HEK293 (cell line): ENCODE data around the gene TDRD9.

Experiments
- CTCF ChIA-PET: fragments of 350-600 bp; formaldehyde crosslinking; extraction: SDS; loops from one replicate; lab custom pipeline; 2021; ENCODE audit warnings: antibody characterized with exemption; lab: Yijun Ruan, JAX
- POLR2A ChIA-PET: fragments of 300-600 bp; formaldehyde crosslinking; extraction: SDS; loops from one replicate; lab custom pipeline; 2020; ENCODE audit warnings: antibody characterized with exemption, inconsistent platforms; lab: Yijun Ruan, JAX
- H3K27ac ChIP-seq: fragments of 200-500 bp; sonication (Bioruptor generic); 2 replicates; pipeline ENCODE4 v1.5.1; 2014; ENCODE audit warnings: low read depth, low read length, control low read depth, inconsistent platforms; ENCODE audit errors: extremely low read depth
- H3K36me3 ChIP-seq, 2 experiments: fragments of 200-500 bp in 1 of 2; sonication (Bioruptor generic) in 1 of 2; 1 replicate in 1 of 2; 2 replicates in 1 of 2; pipeline ENCODE4 v1.5.1; 2014 to 2017; ENCODE audit warnings: inconsistent platforms in 2 of 2, low read length in 2 of 2; ENCODE audit not compliant: control insufficient read depth in 2 of 2, insufficient read depth in 1 of 2
- H3K4me1 ChIP-seq: fragments of 200-500 bp; sonication (Bioruptor generic); 2 replicates; pipeline ENCODE4 v1.5.1; 2014; ENCODE audit warnings: mild to moderate bottlenecking, low read length, inconsistent platforms; ENCODE audit not compliant: control insufficient read depth, insufficient read depth
- H3K4me3 ChIP-seq: 2 replicates; pipeline ENCODE4 v1.5.1; 2011; ENCODE audit warnings: low read depth, mild to moderate bottlenecking, control low read depth, low read length, moderate library complexity
- H3K9me3 ChIP-seq: fragments of 200-500 bp; sonication (Bioruptor generic); 2 replicates; pipeline ENCODE4 v1.5.1; 2014; ENCODE audit warnings: low read depth, low read length, inconsistent platforms; ENCODE audit not compliant: control insufficient read depth, insufficient read depth
- BCL11A ChIP-seq: fragments of 450-650 bp; formaldehyde crosslinking; IDR thresholded peaks from 2 replicates; pipeline ENCODE4 v1.5.1; 2016; ENCODE audit warnings: low read depth, missing biosample characterization, missing genetic modification characterization
- SP2 ChIP-seq: fragments of 450-650 bp; formaldehyde crosslinking; IDR thresholded peaks from 2 replicates; pipeline ENCODE4 v1.5.1; 2016; ENCODE audit warnings: missing biosample characterization, missing genetic modification characterization
- ZBTB11 ChIP-seq: fragments of 450-650 bp; formaldehyde crosslinking; conservative IDR thresholded peaks from 2 replicates; pipeline ENCODE4 v1.5.1; 2016; ENCODE audit warnings: low read depth, missing biosample characterization, missing genetic modification characterization
- ZNF16 ChIP-seq: fragments of 450-650 bp; formaldehyde crosslinking; IDR thresholded peaks from 2 replicates; pipeline ENCODE4 v1.5.1; 2016; ENCODE audit warnings: low read depth, missing biosample characterization, missing genetic modification characterization
- ZNF175 ChIP-seq: fragments of 450-650 bp; formaldehyde crosslinking; IDR thresholded peaks from 2 replicates; pipeline ENCODE4 v1.5.1; 2016; ENCODE audit warnings: missing biosample characterization, missing genetic modification characterization
- ZNF202 ChIP-seq: fragments of 450-650 bp; formaldehyde crosslinking; IDR thresholded peaks from 2 replicates; pipeline ENCODE4 v1.5.1; 2016; ENCODE audit warnings: missing biosample characterization, missing genetic modification characterization, borderline replicate concordance
- ZNF391 ChIP-seq: fragments of 450-650 bp; formaldehyde crosslinking; IDR thresholded peaks from 2 replicates; pipeline ENCODE4 v1.5.1; 2016; ENCODE audit warnings: low read depth, missing biosample characterization, missing genetic modification characterization, borderline replicate concordance
- ZNF521 ChIP-seq: fragments of 450-650 bp; formaldehyde crosslinking; IDR thresholded peaks from 2 replicates; pipeline ENCODE4 v1.5.1; 2017; ENCODE audit warnings: missing biosample characterization, mild to moderate bottlenecking, missing genetic modification characterization
- ZNF549 ChIP-seq: fragments of 450-650 bp; IDR thresholded peaks from 2 replicates; pipeline ENCODE4 v1.5.1; 2018; ENCODE audit warnings: missing biosample characterization, missing genetic modification characterization, mild to moderate bottlenecking, inconsistent platforms, moderate library complexity
- ZNF624 ChIP-seq: fragments of 450-650 bp; formaldehyde crosslinking; IDR thresholded peaks from 2 replicates; pipeline ENCODE4 v1.5.1; 2017; ENCODE audit warnings: missing biosample characterization, missing genetic modification characterization
- TF ChIP-seq, protein P1 (sequence below): fragments of 450-650 bp; formaldehyde crosslinking; IDR thresholded peaks from 2 replicates; pipeline ENCODE4 v1.5.1; 2016; ENCODE audit warnings: missing biosample characterization, missing genetic modification characterization, low read depth
- TF ChIP-seq, protein P2 (sequence below): fragments of 450-650 bp; formaldehyde crosslinking; IDR thresholded peaks from 2 replicates; pipeline ENCODE4 v1.5.1; 2016; ENCODE audit warnings: missing biosample characterization, missing genetic modification characterization
- TF ChIP-seq, protein P3 (sequence below): fragments of 450-650 bp; formaldehyde crosslinking; IDR thresholded peaks from 2 replicates; pipeline ENCODE4 v1.5.1; 2017; ENCODE audit warnings: missing biosample characterization, missing genetic modification characterization

Gene TDRD9

GRCh38 chr14:103910984-103911383, 17.3 kb upstream of the TDRD9 start (continued):
- TF ChIP-seq ZNF624 (tag by site-specific recombination) (no peak), ZNF521 (tag by site-specific recombination) (no peak), ZNF16 (tag by site-specific recombination) (no peak), ZNF202 (tag by site-specific recombination) (no peak), ZBTB11 (tag by site-specific recombination) (no peak)

DNA sequence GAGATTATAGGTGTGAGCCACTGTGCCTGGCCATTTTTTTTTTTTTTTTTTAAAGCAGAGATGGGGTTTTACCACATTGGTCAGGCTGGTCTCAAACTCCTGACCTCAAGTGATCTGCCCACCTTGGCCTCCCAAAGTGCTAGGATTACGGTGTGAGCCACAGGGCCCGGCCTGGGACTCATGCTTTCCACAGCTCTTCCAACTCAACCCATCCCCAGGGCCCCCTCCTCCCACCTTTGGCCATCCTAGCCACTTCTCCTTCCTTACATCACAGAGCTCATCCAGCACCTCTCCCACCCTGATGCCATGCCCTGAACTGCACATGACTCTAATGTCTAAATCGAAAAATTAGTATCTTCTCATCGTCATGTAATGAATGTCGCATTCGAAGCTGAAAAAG, 12.6 kb upstream of the TDRD9 start:
- Histone ChIP-seq H3K4me1 (no peaks in the 10 kb centered on the region), H3K27ac (no peak overlapping the region), H3K4me3 (no peak overlapping the region), H3K36me3 (peaks cover 35 to 72% of the 10 kb centered on the region in 2 experiments), H3K9me3 (no peaks in the 10 kb centered on the region)
- ChIA-PET POLR2A (no interaction called here), CTCF (interaction anchor here (0.6 to 2.4 kb wide), 3 partner anchors 15 to 765 kb away, joined by 3 to 11 read pairs (median 4); no protein-coding TSS in a partner anchor)
- TF ChIP-seq, protein P1, sequence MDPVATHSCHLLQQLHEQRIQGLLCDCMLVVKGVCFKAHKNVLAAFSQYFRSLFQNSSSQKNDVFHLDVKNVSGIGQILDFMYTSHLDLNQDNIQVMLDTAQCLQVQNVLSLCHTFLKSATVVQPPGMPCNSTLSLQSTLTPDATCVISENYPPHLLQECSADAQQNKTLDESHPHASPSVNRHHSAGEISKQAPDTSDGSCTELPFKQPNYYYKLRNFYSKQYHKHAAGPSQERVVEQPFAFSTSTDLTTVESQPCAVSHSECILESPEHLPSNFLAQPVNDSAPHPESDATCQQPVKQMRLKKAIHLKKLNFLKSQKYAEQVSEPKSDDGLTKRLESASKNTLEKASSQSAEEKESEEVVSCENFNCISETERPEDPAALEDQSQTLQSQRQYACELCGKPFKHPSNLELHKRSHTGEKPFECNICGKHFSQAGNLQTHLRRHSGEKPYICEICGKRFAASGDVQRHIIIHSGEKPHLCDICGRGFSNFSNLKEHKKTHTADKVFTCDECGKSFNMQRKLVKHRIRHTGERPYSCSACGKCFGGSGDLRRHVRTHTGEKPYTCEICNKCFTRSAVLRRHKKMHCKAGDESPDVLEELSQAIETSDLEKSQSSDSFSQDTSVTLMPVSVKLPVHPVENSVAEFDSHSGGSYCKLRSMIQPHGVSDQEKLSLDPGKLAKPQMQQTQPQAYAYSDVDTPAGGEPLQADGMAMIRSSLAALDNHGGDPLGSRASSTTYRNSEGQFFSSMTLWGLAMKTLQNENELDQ (tag by site-specific recombination) = no peak
- TF ChIP-seq, protein P2, sequence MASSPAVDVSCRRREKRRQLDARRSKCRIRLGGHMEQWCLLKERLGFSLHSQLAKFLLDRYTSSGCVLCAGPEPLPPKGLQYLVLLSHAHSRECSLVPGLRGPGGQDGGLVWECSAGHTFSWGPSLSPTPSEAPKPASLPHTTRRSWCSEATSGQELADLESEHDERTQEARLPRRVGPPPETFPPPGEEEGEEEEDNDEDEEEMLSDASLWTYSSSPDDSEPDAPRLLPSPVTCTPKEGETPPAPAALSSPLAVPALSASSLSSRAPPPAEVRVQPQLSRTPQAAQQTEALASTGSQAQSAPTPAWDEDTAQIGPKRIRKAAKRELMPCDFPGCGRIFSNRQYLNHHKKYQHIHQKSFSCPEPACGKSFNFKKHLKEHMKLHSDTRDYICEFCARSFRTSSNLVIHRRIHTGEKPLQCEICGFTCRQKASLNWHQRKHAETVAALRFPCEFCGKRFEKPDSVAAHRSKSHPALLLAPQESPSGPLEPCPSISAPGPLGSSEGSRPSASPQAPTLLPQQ = no peak
- TF ChIP-seq SP2 (no peak), BCL11A (no peak), ZNF391 (tag by site-specific recombination) (no peak), ZNF549 (tag by site-specific recombination) (no peak), ZNF175 (no peak)
- TF ChIP-seq, protein P3, sequence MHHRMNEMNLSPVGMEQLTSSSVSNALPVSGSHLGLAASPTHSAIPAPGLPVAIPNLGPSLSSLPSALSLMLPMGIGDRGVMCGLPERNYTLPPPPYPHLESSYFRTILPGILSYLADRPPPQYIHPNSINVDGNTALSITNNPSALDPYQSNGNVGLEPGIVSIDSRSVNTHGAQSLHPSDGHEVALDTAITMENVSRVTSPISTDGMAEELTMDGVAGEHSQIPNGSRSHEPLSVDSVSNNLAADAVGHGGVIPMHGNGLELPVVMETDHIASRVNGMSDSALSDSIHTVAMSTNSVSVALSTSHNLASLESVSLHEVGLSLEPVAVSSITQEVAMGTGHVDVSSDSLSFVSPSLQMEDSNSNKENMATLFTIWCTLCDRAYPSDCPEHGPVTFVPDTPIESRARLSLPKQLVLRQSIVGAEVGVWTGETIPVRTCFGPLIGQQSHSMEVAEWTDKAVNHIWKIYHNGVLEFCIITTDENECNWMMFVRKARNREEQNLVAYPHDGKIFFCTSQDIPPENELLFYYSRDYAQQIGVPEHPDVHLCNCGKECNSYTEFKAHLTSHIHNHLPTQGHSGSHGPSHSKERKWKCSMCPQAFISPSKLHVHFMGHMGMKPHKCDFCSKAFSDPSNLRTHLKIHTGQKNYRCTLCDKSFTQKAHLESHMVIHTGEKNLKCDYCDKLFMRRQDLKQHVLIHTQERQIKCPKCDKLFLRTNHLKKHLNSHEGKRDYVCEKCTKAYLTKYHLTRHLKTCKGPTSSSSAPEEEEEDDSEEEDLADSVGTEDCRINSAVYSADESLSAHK (tag by site-specific recombination) = no peak
